Esophagus squamous epithelium (tissue), 5 donors: Measurements from ENCODE around the gene ABHD8. TPM values are rescaled to one million over a fixed set of nuclear protein-coding genes. Genes with fewer than 3 reads are reported as not detected.

Experiments
- DNase-seq: peaks from one replicate; lab custom pipeline; 2025; lab: John Stamatoyannopoulos, UW
- H3K27ac ChIP-seq, 4 donors: fragments of 200-600 bp; sonication (generic); one replicate each; pipeline ENCODE4 v1.5.1; 2016 to 2019; ENCODE audit warnings: mild to moderate bottlenecking in 1 of 4
- H3K27me3 ChIP-seq, 4 donors: fragments of 200-600 bp; sonication (generic); 1 replicate in 3 of 4; 2 replicates in 1 of 4; pipeline versions ENCODE4 v1.5.1 to v1.6.0; 2017 to 2021; ENCODE audit warnings: antibody characterized with exemption in 1 of 4
- H3K36me3 ChIP-seq, 3 donors: fragments of 200-600 bp; sonication (generic); one replicate each; pipeline ENCODE4 v1.5.1; 2016 to 2019
- H3K4me1 ChIP-seq, 3 donors: fragments of 200-600 bp; sonication (generic); one replicate each; pipeline ENCODE4 v1.5.1; 2017 to 2019
- H3K4me3 ChIP-seq, 4 donors: fragments of 200-600 bp; sonication (generic); 1 replicate in 3 of 4; 2 replicates in 1 of 4; pipeline ENCODE4 v1.5.1; 2016 to 2019; ENCODE audit warnings: mild to moderate bottlenecking in 2 of 4, moderate library complexity in 1 of 4
- H3K9me3 ChIP-seq, 3 donors: fragments of 200-600 bp; sonication (generic); one replicate each; pipeline ENCODE4 v1.5.1; 2016 to 2019
- CTCF ChIP-seq, 6 experiments: fragments of 450-650 bp in 4 of 6; fragments of 200-600 bp in 2 of 6; sonication (generic) in 2 of 6; IDR thresholded peaks; one replicate each; pipeline ENCODE4 v1.5.1; 2016 to 2019; ENCODE audit warnings: antibody characterized with exemption in 6 of 6, mild to moderate bottlenecking in 4 of 6, moderate library complexity in 4 of 6
- POLR2A ChIP-seq, 4 donors: fragments of 450-650 bp; IDR thresholded peaks; one replicate each; pipeline ENCODE4 v1.6.1; 2017; ENCODE audit warnings: antibody characterized with exemption in 4 of 4, mild to moderate bottlenecking in 4 of 4, moderate library complexity in 3 of 4
- WGBS, 2 donors: methylation state at CpG; one replicate each; pipeline ENCODE4 v1.1.5; 2018; 5-methylcytosine and 5-hydroxymethylcytosine counted together
- intact Hi-C: fragments of 100-400 bp; cut with DNase I; formaldehyde crosslinking; loops from one replicate; pipeline ENCODE4 v1.15.0; 2022
- total RNA-seq, 4 donors: library from RNA; depleted of rRNA; stranded (reverse); fragments of >200 nt; gene quantifications; one replicate each; pipeline ENCODE4 v1.1.0, GENCODE V29; 2016
- donor health status: DM: yes; HTN: yes; CAD: no.

ABHD8 gene
- total RNA-seq, 4 donors from 2014 or later, result 2.0 to 8.4 (median 5.2) TPM

GRCh38 chr19:17305216-17305516 is 1.9 kb upstream of the ABHD8 start:
- Histone ChIP-seq H3K27me3 (no peaks in the 10 kb centered on the region), H3K27ac (peak overlapping the region; percentile 84 to 94 (median 90)), H3K4me1 (peaks cover 26 to 79% (median 43%) of the 10 kb centered on the region in 3 donors), H3K4me3 (peak overlapping the region; percentile 46 to 75 (median 66)), H3K36me3 (peaks cover 0 to 13% (median 0%) of the 10 kb centered on the region in 3 donors), H3K9me3 (no peaks in the 10 kb centered on the region)
- WGBS, 2 donors, result 0% methylated on average over 1 of the region's 7 CpGs
- intact Hi-C loops, result no loop called here
- no peak for DNase-seq
- TF ChIP-seq CTCF (IDR thresholded peaks at IDR 0.05) (no peak), POLR2A (IDR thresholded peaks at IDR 0.05) (no peak)

DNA sequence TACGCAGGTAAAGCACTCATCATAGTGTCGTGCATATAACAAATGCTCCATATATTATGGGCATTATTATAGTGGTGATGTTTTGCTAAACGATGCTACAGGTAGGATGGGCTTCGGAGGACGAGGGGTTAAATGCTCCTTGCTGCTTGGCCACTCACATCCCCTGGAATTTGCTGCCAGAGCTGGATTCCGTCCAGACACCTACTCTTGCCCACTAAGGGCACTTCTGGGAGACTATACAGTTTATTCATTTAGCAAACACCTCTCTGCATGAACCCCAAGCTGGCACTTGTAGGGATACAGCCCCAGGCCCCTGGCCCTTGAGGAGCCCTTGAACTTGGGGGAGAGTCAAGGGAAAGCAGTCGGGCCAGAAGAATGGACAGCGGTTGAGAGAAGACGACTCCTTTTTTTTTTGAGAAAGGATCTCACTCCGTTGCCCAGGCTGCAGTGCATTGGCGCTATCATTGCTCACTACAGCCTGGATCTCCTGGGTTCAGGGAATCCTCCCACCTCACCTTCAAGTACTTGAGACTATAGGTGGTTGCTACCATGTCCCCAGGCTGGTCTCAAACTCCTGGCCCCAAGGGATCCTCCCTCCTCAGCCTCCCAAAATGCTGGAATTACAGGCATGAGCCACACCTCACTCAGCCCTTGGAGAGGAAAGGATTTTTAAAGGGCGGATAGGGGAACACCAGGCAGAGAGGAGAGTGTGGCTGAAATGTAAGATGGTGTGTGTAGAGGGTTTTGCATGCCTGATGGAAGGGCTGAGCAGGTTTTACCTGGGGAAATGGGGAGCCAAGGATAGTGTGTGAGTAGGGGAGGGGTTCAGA is 1.4 kb upstream of the ABHD8 start:
- TF ChIP-seq CTCF (IDR thresholded peaks at IDR 0.05) (no peak), POLR2A (IDR thresholded peaks at IDR 0.05) (no peak)
- intact Hi-C loops, result no loop called here
- Histone ChIP-seq H3K9me3 (no peaks in the 10 kb centered on the region), H3K36me3 (peaks cover 0 to 16% (median 0%) of the 10 kb centered on the region in 3 donors), H3K27ac (peak overlapping the region; percentile 84 to 94 (median 90)), H3K27me3 (no peaks in the 10 kb centered on the region), H3K4me1 (peaks cover 21 to 74% (median 41%) of the 10 kb centered on the region in 3 donors), H3K4me3 (peak overlapping the region in 2 of 4 donors; percentile 63 to 70)
- no peak for DNase-seq
- 53 to 60% methylated on average over 12 of the region's 12 CpGs for WGBS, 2 donors

DNA sequence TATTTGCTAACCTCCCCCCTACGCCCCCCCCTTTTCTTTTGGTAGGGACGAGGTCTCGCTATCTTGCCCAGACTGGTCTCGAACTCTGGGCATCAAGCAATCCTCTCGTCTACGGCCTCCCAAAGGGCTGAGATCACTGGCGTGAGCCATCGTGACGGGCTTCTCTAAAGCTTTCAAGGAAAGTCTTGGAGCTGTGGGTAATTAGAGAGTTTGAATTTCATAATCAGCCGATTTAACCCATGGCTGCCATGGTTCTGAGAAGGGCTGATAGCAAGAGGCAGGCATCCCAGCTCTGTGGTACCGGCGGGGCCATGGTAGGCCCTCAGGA is 679 bp upstream of the ABHD8 start:
- peaks cover 18 to 72% (median 40%) of the 10 kb centered on the region in 3 donors for H3K4me1 ChIP-seq
- intact Hi-C loops, result no loop called here

DNA sequence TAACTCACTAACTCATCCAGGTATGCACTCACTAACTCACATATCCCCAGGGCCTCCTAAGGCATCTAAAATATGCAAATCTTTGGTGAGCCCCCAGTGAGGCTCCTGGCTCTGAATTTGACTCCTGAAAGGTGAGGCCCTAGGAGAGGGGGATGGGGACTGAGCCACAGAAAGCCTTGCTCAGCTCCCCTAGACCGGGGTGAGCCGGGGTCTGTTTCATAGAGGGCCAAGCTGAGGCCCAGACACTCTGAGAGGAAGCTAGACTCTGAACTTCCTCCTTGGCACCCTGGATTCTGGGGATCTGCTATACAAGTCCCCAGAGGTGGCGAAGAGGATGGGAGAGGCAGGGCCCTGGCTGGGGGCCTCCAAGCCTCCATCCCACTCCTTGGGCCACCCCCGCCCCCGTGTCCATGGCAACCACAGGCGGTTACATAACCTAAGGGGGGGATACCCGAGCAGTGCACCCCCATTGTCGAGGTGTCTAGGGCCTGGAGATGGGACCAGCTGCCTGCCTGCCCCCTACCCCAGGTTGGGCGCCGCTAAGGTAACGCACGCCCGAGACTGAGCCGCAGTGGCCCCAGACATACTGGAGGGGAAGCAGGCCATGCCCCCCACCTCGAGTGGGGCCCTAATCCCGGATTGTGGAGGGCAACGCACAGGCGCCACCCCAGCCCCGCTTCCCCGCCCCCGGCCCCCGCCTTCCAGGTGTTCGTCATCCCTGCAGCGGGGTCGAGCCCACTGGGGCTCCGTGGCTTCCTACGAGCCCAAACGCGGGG is 646 bp downstream of the ABHD8 start:
- no peak for TF ChIP-seq POLR2A (IDR thresholded peaks at IDR 0.05)
- TF ChIP-seq CTCF (IDR thresholded peaks at IDR 0.05), result no peak
- H3K9me3 ChIP-seq, result no peaks in the 10 kb centered on the region
- peaks cover 17 to 62% (median 36%) of the 10 kb centered on the region in 3 donors for H3K4me1 ChIP-seq
- peak overlapping the region; percentile 74 to 94 (median 82) for H3K27ac ChIP-seq
- H3K27me3 ChIP-seq, result no peaks in the 10 kb centered on the region
- peaks cover 0 to 25% (median 0%) of the 10 kb centered on the region in 3 donors for H3K36me3 ChIP-seq
- WGBS, 2 donors, result 0% methylated on average over 2 of the region's 29 CpGs; no CpG with 5 or more reads in 1 of the 2 donors
- peak overlapping the region; percentile 62 to 86 (median 81) for H3K4me3 ChIP-seq
- DNase-seq, result no peak
- intact Hi-C loops, result no loop called here

More for the DNA sequence above, 679 bp upstream of the ABHD8 start:
- H3K27ac ChIP-seq, result peak overlapping the region in 3 of 4 donors; percentile 90 to 94 (median 90)
- H3K4me3 ChIP-seq, result peak overlapping the region in 2 of 4 donors; percentile 80 to 82
- 56 to 71% methylated on average over 4 to 12 of the region's 12 CpGs for WGBS, 2 donors
- peaks cover 0 to 16% (median 0%) of the 10 kb centered on the region in 3 donors for H3K36me3 ChIP-seq
- H3K27me3 ChIP-seq, result no peaks in the 10 kb centered on the region
- no peak for TF ChIP-seq CTCF (IDR thresholded peaks at IDR 0.05)
- TF ChIP-seq POLR2A (IDR thresholded peaks at IDR 0.05), result no peak
- no peak for DNase-seq
- no peaks in the 10 kb centered on the region for H3K9me3 ChIP-seq
